BLaER1 (cell line): Measurements from ENCODE around the gene RGS5.

Experiments
- H3K27ac ChIP-seq: shearing (Covaris generic); formaldehyde crosslinking; 2 replicates; pipeline ENCODE4 v1.8.1; 2022
- H3K27me3 ChIP-seq: shearing (Covaris generic); formaldehyde crosslinking; 2 replicates; pipeline ENCODE4 v1.8.1; 2022
- H3K36me3 ChIP-seq: shearing (Covaris generic); formaldehyde crosslinking; 2 replicates; pipeline ENCODE4 v1.8.1; 2022
- H3K4me1 ChIP-seq: shearing (Covaris generic); formaldehyde crosslinking; 2 replicates; pipeline ENCODE4 v1.8.1; 2022
- H3K4me2 ChIP-seq: shearing (Covaris generic); formaldehyde crosslinking; 2 replicates; pipeline ENCODE4 v1.8.1; 2022
- H3K4me3 ChIP-seq: shearing (Covaris generic); formaldehyde crosslinking; 2 replicates; pipeline ENCODE4 v1.8.1; 2022
- H3K9ac ChIP-seq: shearing (Covaris generic); formaldehyde crosslinking; 2 replicates; pipeline ENCODE4 v1.8.1; 2022
- H3K9me3 ChIP-seq: shearing (Covaris generic); formaldehyde crosslinking; 2 replicates; pipeline ENCODE4 v1.8.1; 2022
- H4K20me1 ChIP-seq: shearing (Covaris generic); formaldehyde crosslinking; 2 replicates; pipeline ENCODE4 v1.8.1; 2022
- Cebpa-rat ChIP-seq: shearing (Covaris generic); IDR thresholded peaks from 2 replicates; pipeline ENCODE4 v1.8.1; 2022

Gene RGS5

GRCh38 chr1:163124812-163125211, 77.9 kb downstream of the RGS5 start:
- no peak overlapping the region for H3K9ac ChIP-seq
- no peaks in the 10 kb centered on the region for H3K36me3 ChIP-seq
- H3K27ac ChIP-seq, result no peak overlapping the region
- no peak overlapping the region for H3K4me2 ChIP-seq
- no peaks in the 10 kb centered on the region for H3K4me1 ChIP-seq
- H4K20me1 ChIP-seq, result no peaks in the 10 kb centered on the region
- H3K27me3 ChIP-seq, result no peaks in the 10 kb centered on the region
- H3K9me3 ChIP-seq, result no peaks in the 10 kb centered on the region
- no peak for TF ChIP-seq Cebpa-rat
- H3K4me3 ChIP-seq, result no peak overlapping the region

- Histone ChIP-seq H3K4me3 (no peak overlapping the region), H3K27ac (no peak overlapping the region), H3K9ac (no peak overlapping the region), H3K9me3 (no peaks in the 10 kb centered on the region), H4K20me1 (no peaks in the 10 kb centered on the region), H3K27me3 (no peaks in the 10 kb centered on the region), H3K4me2 (no peak overlapping the region), H3K4me1 (no peaks in the 10 kb centered on the region), H3K36me3 (no peaks in the 10 kb centered on the region)
- TF ChIP-seq Cebpa-rat, result no peak
Observed at GRCh38 chr1:163120372-163120771, 82.3 kb downstream of the RGS5 start.

- Histone ChIP-seq H3K9me3 (no peaks in the 10 kb centered on the region), H4K20me1 (no peaks in the 10 kb centered on the region), H3K4me3 (no peak overlapping the region), H3K9ac (no peak overlapping the region), H3K4me1 (no peaks in the 10 kb centered on the region), H3K4me2 (no peak overlapping the region), H3K27me3 (no peaks in the 10 kb centered on the region), H3K36me3 (no peaks in the 10 kb centered on the region), H3K27ac (no peak overlapping the region)
- TF ChIP-seq Cebpa-rat, result no peak
Observed at GRCh38 chr1:163119707-163120106, 83.0 kb downstream of the RGS5 start.

- no peaks in the 10 kb centered on the region for H3K4me1 ChIP-seq
- H3K27ac ChIP-seq, result no peak overlapping the region
- TF ChIP-seq Cebpa-rat, result no peak
- H4K20me1 ChIP-seq, result no peaks in the 10 kb centered on the region
- no peak overlapping the region for H3K4me2 ChIP-seq
- no peak overlapping the region for H3K4me3 ChIP-seq
- H3K27me3 ChIP-seq, result no peaks in the 10 kb centered on the region
- no peak overlapping the region for H3K9ac ChIP-seq
- H3K9me3 ChIP-seq, result no peaks in the 10 kb centered on the region
- no peaks in the 10 kb centered on the region for H3K36me3 ChIP-seq
Observed at GRCh38 chr1:163115887-163116286, 86.8 kb downstream of the RGS5 start.

- no peak for TF ChIP-seq Cebpa-rat
- H3K27me3 ChIP-seq, result no peaks in the 10 kb centered on the region
- peaks cover 7% of the 10 kb centered on the region; the same call in 1 of the 2 replicates for H3K9me3 ChIP-seq
- no peaks in the 10 kb centered on the region for H3K36me3 ChIP-seq
- H3K4me2 ChIP-seq, result no peak overlapping the region
- H3K4me3 ChIP-seq, result no peak overlapping the region
- H3K27ac ChIP-seq, result no peak overlapping the region
- H4K20me1 ChIP-seq, result no peaks in the 10 kb centered on the region
- H3K9ac ChIP-seq, result no peak overlapping the region
- peaks cover 10% of the 10 kb centered on the region for H3K4me1 ChIP-seq
Observed at GRCh38 chr1:163107655-163108054, 95.1 kb downstream of the RGS5 start.

- Histone ChIP-seq H3K27me3 (no peaks in the 10 kb centered on the region), H3K4me1 (peaks cover 10% of the 10 kb centered on the region), H3K27ac (no peak overlapping the region), H3K4me3 (no peak overlapping the region), H3K4me2 (no peak overlapping the region), H3K9ac (no peak overlapping the region), H3K36me3 (no peaks in the 10 kb centered on the region), H3K9me3 (peaks cover 7% of the 10 kb centered on the region; the same call in 1 of the 2 replicates), H4K20me1 (no peaks in the 10 kb centered on the region)
- no peak for TF ChIP-seq Cebpa-rat
Observed at GRCh38 chr1:163106364-163106987, 96.2 kb downstream of the RGS5 start.

- TF ChIP-seq Cebpa-rat, result no peak
Observed at GRCh38 chr1:163104385-163105099, 98.2 kb downstream of the RGS5 start.

GRCh38 chr1:163102590-163102989, 100.1 kb downstream of the RGS5 start:
- H4K20me1 ChIP-seq, result no peaks in the 10 kb centered on the region
- TF ChIP-seq Cebpa-rat, result no peak

More at GRCh38 chr1:163104385-163105099, 98.2 kb downstream of the RGS5 start:
- Histone ChIP-seq H3K4me3 (no peak overlapping the region), H3K27ac (no peak overlapping the region), H3K9ac (no peak overlapping the region), H4K20me1 (no peaks in the 10 kb centered on the region), H3K27me3 (no peaks in the 10 kb centered on the region), H3K9me3 (peaks cover 4% of the 10 kb centered on the region; the same call in 1 of the 2 replicates), H3K4me2 (peak overlapping the region; percentile 58), H3K36me3 (no peaks in the 10 kb centered on the region), H3K4me1 (peaks cover 10% of the 10 kb centered on the region)

GRCh38 chr1:163095213-163095612, 107.5 kb downstream of the RGS5 start:
- Histone ChIP-seq H3K4me3 (no peak overlapping the region), H3K36me3 (no peaks in the 10 kb centered on the region), H3K4me1 (no peaks in the 10 kb centered on the region), H3K27me3 (no peaks in the 10 kb centered on the region), H4K20me1 (no peaks in the 10 kb centered on the region), H3K27ac (no peak overlapping the region), H3K9ac (no peak overlapping the region), H3K4me2 (no peak overlapping the region), H3K9me3 (no peaks in the 10 kb centered on the region)
- no peak for TF ChIP-seq Cebpa-rat

More at GRCh38 chr1:163102590-163102989, 100.1 kb downstream of the RGS5 start:
- H3K27me3 ChIP-seq, result no peaks in the 10 kb centered on the region
- peaks cover 10% of the 10 kb centered on the region for H3K4me1 ChIP-seq
- H3K9ac ChIP-seq, result no peak overlapping the region
- H3K36me3 ChIP-seq, result no peaks in the 10 kb centered on the region
- no peak overlapping the region for H3K27ac ChIP-seq
- H3K9me3 ChIP-seq, result no peaks in the 10 kb centered on the region
- no peak overlapping the region for H3K4me3 ChIP-seq
- H3K4me2 ChIP-seq, result no peak overlapping the region

GRCh38 chr1:163094589-163094988, 108.1 kb downstream of the RGS5 start:
- no peak overlapping the region for H3K9ac ChIP-seq
- no peak overlapping the region for H3K4me3 ChIP-seq
- H3K27me3 ChIP-seq, result no peaks in the 10 kb centered on the region
- TF ChIP-seq Cebpa-rat, result no peak
- H3K27ac ChIP-seq, result no peak overlapping the region
- no peaks in the 10 kb centered on the region for H4K20me1 ChIP-seq
- no peak overlapping the region for H3K4me2 ChIP-seq
- no peaks in the 10 kb centered on the region for H3K9me3 ChIP-seq
- no peaks in the 10 kb centered on the region for H3K4me1 ChIP-seq
- H3K36me3 ChIP-seq, result no peaks in the 10 kb centered on the region
